Stimulated activated memory B cell treated with anti-CD40 and anti-IgM and Interleukin-4, amounts not matched to agents 10 μg/mL and 1 μg/mL and 100 μg/mL, for 72 hours (primary cell): Measurements from ENCODE around the gene KCND2.
"Not testable (repeated sequence)": the region's sequence is repeated elsewhere in the genome, so short reads cannot be mapped to it uniquely, and the experiment has no call there.

Experiments used
- ATAC-seq: fragments of 150-1000 bp; cut with Tn5 transposase; 2 replicates; pipeline ENCODE4 v1.10.0; 2021
- H3K27ac Mint-ChIP-seq: one replicate; pipeline ENCODE4 v1.8.0; 2022; ENCODE audit warnings: mild to moderate bottlenecking, mixed read lengths
- H3K27me3 Mint-ChIP-seq: one replicate; pipeline ENCODE4 v1.8.0; 2022; ENCODE audit warnings: mixed read lengths
- H3K36me3 Mint-ChIP-seq: one replicate; pipeline ENCODE4 v1.8.0; 2022; ENCODE audit warnings: mixed read lengths
- H3K4me1 Mint-ChIP-seq: one replicate; pipeline ENCODE4 v1.8.0; 2022; ENCODE audit warnings: mixed read lengths
- H3K4me3 Mint-ChIP-seq: one replicate; pipeline ENCODE4 v1.8.0; 2022; ENCODE audit warnings: mild to moderate bottlenecking, moderate library complexity, mixed read lengths
- H3K9me3 Mint-ChIP-seq: one replicate; pipeline ENCODE4 v1.8.0; 2022; ENCODE audit warnings: mixed read lengths

Gene KCND2

DNA sequence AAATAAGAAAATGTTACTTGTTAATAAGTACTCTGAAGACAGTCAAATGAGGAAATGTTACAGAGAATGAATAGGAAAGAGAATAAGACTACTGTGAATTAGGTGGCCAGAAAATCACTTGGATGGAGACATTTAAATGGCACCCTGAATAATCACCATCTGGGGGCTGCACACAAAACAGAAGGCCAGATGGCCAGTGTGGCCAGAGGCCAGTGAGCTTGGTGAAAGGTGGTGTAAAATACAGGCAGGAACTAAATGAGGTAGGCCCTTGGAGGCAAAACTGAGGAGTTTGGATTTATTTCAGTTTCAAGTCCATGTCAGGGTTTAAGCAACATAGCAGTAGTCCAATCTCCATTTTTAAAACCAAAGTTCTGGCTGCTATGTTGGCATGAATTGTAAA lies 458.3 kb downstream of the KCND2 start:
- Mint-ChIP-seq H3K36me3 (no peaks in the 10 kb centered on the region), H3K27ac (no peak overlapping the region), H3K4me3 (no peak overlapping the region), H3K27me3 (no peaks in the 10 kb centered on the region), H3K9me3 (no peaks in the 10 kb centered on the region), H3K4me1 (no peaks in the 10 kb centered on the region)
- ATAC-seq, result no peak

- H3K9me3 Mint-ChIP-seq, result no peaks in the 10 kb centered on the region
- no peak for ATAC-seq
- no peaks in the 10 kb centered on the region for H3K27me3 Mint-ChIP-seq
- H3K36me3 Mint-ChIP-seq, result no peaks in the 10 kb centered on the region
- no peaks in the 10 kb centered on the region for H3K4me1 Mint-ChIP-seq
- H3K27ac Mint-ChIP-seq, result no peak overlapping the region
- H3K4me3 Mint-ChIP-seq, result no peak overlapping the region
Observed at GRCh38 chr7:120732256-120732655, 459.3 kb downstream of the KCND2 start.

DNA sequence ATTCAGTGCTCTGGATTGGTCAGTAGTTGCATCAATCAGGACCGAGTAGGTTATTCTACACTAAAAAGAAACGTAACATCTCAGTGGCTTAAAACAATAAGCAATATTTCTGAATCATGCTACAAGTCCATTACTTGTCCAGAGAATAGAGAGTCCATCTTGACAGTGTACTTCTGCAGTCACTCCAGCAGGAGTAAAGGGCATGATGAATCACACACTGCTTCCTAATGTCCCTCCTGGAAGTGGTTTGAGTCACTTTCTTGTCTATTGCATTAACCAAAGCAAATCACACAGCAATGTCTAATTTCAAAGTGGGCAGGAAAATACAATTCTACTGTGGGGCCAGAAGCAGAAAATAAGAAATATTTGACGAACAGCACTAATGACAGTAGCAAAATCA lies 460.2 kb downstream of the KCND2 start:
- Mint-ChIP-seq H3K9me3 (no peaks in the 10 kb centered on the region), H3K4me1 (no peaks in the 10 kb centered on the region), H3K4me3 (no peak overlapping the region), H3K36me3 (no peaks in the 10 kb centered on the region), H3K27me3 (no peaks in the 10 kb centered on the region), H3K27ac (no peak overlapping the region)
- ATAC-seq, result no peak

DNA sequence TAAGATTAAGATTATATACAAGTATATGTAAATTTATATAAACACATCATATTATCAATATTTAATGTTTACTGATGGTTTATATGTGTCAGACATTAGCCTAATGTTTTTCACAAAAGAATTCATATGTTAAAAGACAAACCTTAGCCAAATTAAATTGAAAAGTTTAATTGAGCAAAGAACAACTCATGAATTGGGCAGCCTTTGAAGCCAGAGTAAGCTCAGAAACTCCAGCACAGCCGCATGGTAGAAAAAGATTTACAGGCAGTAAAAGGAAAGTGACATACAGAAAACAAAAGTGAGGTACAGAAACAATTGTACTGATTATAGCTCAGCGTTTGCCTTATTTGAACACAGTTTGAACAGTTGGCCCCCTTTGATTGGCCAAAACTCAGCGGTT lies 460.9 kb downstream of the KCND2 start:
- H3K27me3 Mint-ChIP-seq, result no peaks in the 10 kb centered on the region
- H3K4me3 Mint-ChIP-seq, result no peak overlapping the region
- no peaks in the 10 kb centered on the region for H3K9me3 Mint-ChIP-seq
- no peak overlapping the region for H3K27ac Mint-ChIP-seq
- no peaks in the 10 kb centered on the region for H3K36me3 Mint-ChIP-seq
- ATAC-seq, result no peak
- H3K4me1 Mint-ChIP-seq, result no peaks in the 10 kb centered on the region

- no peak overlapping the region for H3K27ac Mint-ChIP-seq
- no peaks in the 10 kb centered on the region for H3K36me3 Mint-ChIP-seq
- H3K4me3 Mint-ChIP-seq, result no peak overlapping the region
- no peaks in the 10 kb centered on the region for H3K9me3 Mint-ChIP-seq
- no peaks in the 10 kb centered on the region for H3K27me3 Mint-ChIP-seq
- no peaks in the 10 kb centered on the region for H3K4me1 Mint-ChIP-seq
- no peak for ATAC-seq
Observed at GRCh38 chr7:120735791-120736190, 462.8 kb downstream of the KCND2 start.

DNA sequence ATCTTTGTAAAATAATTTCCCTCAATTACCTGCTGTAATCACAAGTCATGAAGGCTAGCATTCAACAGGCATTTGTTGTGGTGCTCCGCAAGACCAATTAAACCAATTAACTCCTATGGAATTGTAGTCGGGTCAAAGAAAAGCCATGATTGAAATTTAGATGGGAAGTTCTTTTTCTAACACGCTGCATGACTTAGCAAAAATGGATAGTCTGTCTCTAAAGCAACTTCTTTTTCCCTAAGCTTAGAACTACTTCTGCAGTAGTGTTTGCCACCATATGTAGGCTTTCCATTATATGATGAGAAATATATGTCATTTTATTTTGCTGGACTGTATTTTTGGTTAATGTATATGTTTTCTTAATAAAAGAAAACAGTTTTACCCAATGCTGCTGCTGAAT lies 465.8 kb downstream of the KCND2 start:
- Mint-ChIP-seq H3K4me3 (no peak overlapping the region), H3K27me3 (no peaks in the 10 kb centered on the region), H3K36me3 (no peaks in the 10 kb centered on the region), H3K4me1 (no peaks in the 10 kb centered on the region), H3K27ac (no peak overlapping the region), H3K9me3 (no peaks in the 10 kb centered on the region)
- ATAC-seq, result no peak

- H3K27ac Mint-ChIP-seq, result no peak overlapping the region
- no peaks in the 10 kb centered on the region for H3K36me3 Mint-ChIP-seq
- H3K4me1 Mint-ChIP-seq, result no peaks in the 10 kb centered on the region
- no peaks in the 10 kb centered on the region for H3K9me3 Mint-ChIP-seq
- H3K27me3 Mint-ChIP-seq, result no peaks in the 10 kb centered on the region
- no peak overlapping the region for H3K4me3 Mint-ChIP-seq
- no peak for ATAC-seq
Observed at GRCh38 chr7:120740348-120740747, 467.4 kb downstream of the KCND2 start.

- H3K4me3 Mint-ChIP-seq, result no peak overlapping the region
- no peak overlapping the region for H3K27ac Mint-ChIP-seq
- no peak for ATAC-seq
- H3K9me3 Mint-ChIP-seq, result no peaks in the 10 kb centered on the region
- H3K36me3 Mint-ChIP-seq, result no peaks in the 10 kb centered on the region
- H3K4me1 Mint-ChIP-seq, result no peaks in the 10 kb centered on the region
- H3K27me3 Mint-ChIP-seq, result no peaks in the 10 kb centered on the region
Observed at GRCh38 chr7:120741371-120742042, 468.5 kb downstream of the KCND2 start.

DNA sequence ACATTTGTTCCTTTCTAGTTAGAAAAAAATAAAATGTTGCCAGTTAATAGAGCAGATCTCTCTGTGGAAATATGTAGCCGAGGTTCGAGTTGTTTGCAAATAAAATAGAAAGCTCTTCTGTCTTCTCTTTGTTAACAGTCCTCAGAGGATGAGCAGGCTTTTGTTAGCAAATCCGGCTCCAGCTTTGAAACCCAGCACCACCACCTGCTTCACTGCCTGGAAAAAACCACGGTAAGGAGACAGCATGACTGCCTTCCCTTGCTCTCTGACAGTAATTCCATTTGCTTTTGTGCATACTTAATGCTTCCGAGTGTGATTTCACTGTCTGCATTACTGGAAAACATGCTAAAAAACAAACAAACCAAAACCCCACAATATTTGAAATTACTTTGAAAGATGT lies 469.4 kb downstream of the KCND2 start:
- Mint-ChIP-seq H3K27me3 (no peaks in the 10 kb centered on the region), H3K36me3 (no peaks in the 10 kb centered on the region), H3K4me3 (no peak overlapping the region), H3K27ac (no peak overlapping the region), H3K9me3 (no peaks in the 10 kb centered on the region), H3K4me1 (no peaks in the 10 kb centered on the region)
- no peak for ATAC-seq

- H3K9me3 Mint-ChIP-seq, result no peaks in the 10 kb centered on the region
- no peak for ATAC-seq
- H3K27ac Mint-ChIP-seq, result no peak overlapping the region
- H3K27me3 Mint-ChIP-seq, result no peaks in the 10 kb centered on the region
- no peak overlapping the region for H3K4me3 Mint-ChIP-seq
- H3K36me3 Mint-ChIP-seq, result no peaks in the 10 kb centered on the region
- H3K4me1 Mint-ChIP-seq, result no peaks in the 10 kb centered on the region
Observed at GRCh38 chr7:120743128-120743527, 470.2 kb downstream of the KCND2 start.

DNA sequence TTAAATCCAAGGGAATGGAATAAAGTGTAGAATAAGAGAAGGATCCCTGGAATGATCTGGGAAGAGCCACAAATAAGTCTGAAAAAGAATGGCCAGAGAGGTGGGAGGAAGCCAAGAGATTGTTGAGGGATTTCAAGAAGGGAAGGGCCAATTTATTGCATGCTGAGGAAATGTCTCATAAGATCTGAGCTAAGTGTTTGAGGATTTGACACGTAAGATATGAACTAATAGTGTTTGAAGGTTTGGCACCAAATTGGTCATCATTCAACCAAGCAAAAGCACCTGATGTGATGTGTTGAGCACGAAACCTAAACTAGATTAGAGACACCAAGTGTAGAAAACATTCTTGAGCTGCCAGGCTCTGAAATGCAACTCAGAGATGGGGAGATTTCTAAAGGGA lies 487.1 kb downstream of the KCND2 start:
- Mint-ChIP-seq H3K9me3 (no peaks in the 10 kb centered on the region), H3K27me3 (no peaks in the 10 kb centered on the region), H3K4me1 (no peaks in the 10 kb centered on the region), H3K27ac (no peak overlapping the region), H3K4me3 (no peak overlapping the region), H3K36me3 (no peaks in the 10 kb centered on the region)
- ATAC-seq, result no peak

- Mint-ChIP-seq H3K9me3 (no peaks in the 10 kb centered on the region), H3K4me1 (no peaks in the 10 kb centered on the region), H3K4me3 (no peak overlapping the region), H3K36me3 (no peaks in the 10 kb centered on the region), H3K27me3 (no peaks in the 10 kb centered on the region), H3K27ac (no peak overlapping the region)
- ATAC-seq, result no peak
Observed at GRCh38 chr7:120760851-120761250, 487.9 kb downstream of the KCND2 start.

- no peak for ATAC-seq
- Mint-ChIP-seq H3K4me3 (no peak overlapping the region), H3K27ac (no peak overlapping the region), H3K4me1 (no peaks in the 10 kb centered on the region), H3K36me3 (no peaks in the 10 kb centered on the region), H3K27me3 (peaks cover 8% of the 10 kb centered on the region), H3K9me3 (no peaks in the 10 kb centered on the region)
Observed at GRCh38 chr7:120770206-120770605, 497.2 kb downstream of the KCND2 start.

- Mint-ChIP-seq H3K4me1 (no peaks in the 10 kb centered on the region), H3K36me3 (no peaks in the 10 kb centered on the region), H3K27me3 (peaks cover 8% of the 10 kb centered on the region), H3K27ac (no peak overlapping the region), H3K9me3 (no peaks in the 10 kb centered on the region), H3K4me3 (no peak overlapping the region)
- no peak for ATAC-seq
Observed at GRCh38 chr7:120774481-120774880, 501.5 kb downstream of the KCND2 start.

- Mint-ChIP-seq H3K27me3 (peaks cover 8% of the 10 kb centered on the region), H3K27ac (no peak overlapping the region), H3K4me3 (no peak overlapping the region), H3K9me3 (no peaks in the 10 kb centered on the region), H3K36me3 (no peaks in the 10 kb centered on the region), H3K4me1 (no peaks in the 10 kb centered on the region)
- ATAC-seq, result no peak
Observed at GRCh38 chr7:120775755-120776154, 502.8 kb downstream of the KCND2 start.

DNA sequence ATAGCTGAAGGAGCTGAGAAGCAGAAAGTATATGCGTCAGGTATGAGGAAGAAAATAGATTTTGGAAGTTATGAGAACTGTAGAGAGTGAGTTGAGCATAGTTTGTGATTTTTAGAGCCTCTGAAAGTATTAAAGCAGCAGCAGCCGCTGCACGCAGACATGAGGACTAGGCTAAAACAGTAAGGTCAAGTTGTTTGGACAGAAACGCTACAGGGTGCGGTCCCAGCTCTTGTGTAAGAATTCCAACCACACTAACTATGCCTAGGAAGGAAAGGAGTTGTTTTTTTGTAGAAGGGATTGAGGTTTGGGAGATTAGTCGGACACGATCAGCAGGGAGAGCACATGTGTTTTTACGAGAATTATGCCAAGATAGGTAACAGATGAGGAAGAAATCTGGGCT lies 506.1 kb downstream of the KCND2 start:
- not testable (repeated sequence) for H3K27me3 Mint-ChIP-seq

DNA sequence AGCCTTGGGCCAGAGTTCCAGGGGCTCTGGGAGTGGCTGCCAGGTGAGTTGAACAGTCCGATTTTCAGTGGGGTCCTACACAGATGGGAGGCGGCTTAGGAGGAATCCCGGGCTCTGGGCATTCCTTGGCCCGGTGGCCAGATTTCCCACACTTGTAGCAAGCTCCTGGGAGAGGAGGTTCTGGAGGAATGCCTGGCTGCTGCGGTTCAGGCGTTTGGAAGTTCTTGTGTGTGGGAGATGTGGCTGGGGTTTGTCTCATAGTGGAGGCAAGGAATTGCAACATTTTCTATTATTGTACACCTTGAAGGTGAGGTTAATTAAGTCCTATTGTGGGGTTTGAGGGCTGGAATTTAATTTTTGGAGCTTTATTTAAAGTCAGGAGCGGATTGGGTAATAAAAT lies 507.5 kb downstream of the KCND2 start:
- not testable (repeated sequence) for H3K36me3 Mint-ChIP-seq, H3K27ac Mint-ChIP-seq, ATAC-seq, H3K9me3 Mint-ChIP-seq, H3K27me3 Mint-ChIP-seq, H3K4me1 Mint-ChIP-seq, H3K4me3 Mint-ChIP-seq

More for the DNA sequence above, 506.1 kb downstream of the KCND2 start:
- H3K4me1 Mint-ChIP-seq, H3K27ac Mint-ChIP-seq, H3K36me3 Mint-ChIP-seq, H3K4me3 Mint-ChIP-seq, ATAC-seq, H3K9me3 Mint-ChIP-seq: not testable (repeated sequence)
